Glomerular visceral epithelial cell (primary cell): ENCODE results near the gene ACKR1.
A peak's percentile ranks its signal among the peaks of the same experiment; 100 is the strongest.

Source experiments
- DNase-seq: peaks from one replicate; pipeline ENCODE4 v3.0.0-alpha.2; 2016; ENCODE audit errors: extremely low spot score

ACKR1 gene

DNA sequence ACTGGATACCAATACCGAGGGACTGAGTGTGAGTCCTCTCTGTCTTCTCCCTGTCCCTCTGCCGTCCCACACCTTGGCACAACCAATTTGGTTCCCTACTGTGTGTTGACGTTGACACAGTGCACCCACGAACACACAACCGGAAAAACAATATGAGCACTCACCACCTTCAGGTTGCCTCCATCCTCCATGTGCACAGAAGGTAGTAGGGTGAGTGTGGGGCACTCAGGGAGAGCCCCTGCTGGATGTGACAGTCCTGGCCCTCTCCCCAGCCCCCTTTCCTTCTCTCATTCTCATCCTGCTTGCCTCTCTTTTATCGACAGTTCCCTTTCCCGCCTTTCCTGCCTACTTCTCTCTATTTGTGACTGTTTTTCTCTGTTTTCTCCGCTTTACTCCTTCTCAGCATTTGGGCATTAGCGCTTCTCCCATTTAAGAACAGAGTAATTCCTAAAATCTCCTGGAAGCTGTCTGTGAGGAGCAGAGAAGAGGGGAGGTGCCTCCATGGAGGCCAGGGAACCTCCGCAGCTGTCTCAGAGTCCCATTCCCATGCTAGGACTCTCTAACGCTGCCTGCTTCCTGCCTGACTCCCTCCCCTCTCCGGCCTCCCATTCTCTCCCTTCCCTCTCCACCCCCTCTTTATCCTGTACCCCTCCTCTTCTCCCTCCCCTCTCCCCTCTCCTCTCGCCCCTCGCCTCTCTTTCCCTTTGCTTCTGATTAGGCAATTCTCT lies 16.9 kb upstream of the ACKR1 start:
- no peak for DNase-seq

DNA sequence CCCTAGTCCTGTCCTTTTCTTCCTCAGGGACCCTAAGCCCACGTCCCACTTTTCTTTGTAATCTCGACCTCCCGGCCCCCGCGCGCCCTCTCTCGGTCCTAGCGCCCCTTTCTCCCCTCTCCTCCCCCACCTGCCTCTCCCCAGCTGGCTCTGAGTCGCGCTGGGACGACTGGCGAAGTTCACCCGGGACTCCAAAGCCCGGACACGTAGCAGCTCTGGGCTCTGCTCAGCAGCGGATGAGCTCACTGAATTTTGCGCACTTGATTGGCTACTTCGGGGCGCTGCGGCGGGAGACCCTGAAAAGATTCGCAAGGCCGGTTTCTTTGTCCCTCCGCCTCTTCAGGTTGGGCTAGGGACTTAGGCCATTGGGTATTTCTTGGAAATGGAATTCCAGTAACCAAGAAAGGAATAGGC lies 16.3 kb upstream of the ACKR1 start:
- DNase-seq: peak; percentile 62

DNA sequence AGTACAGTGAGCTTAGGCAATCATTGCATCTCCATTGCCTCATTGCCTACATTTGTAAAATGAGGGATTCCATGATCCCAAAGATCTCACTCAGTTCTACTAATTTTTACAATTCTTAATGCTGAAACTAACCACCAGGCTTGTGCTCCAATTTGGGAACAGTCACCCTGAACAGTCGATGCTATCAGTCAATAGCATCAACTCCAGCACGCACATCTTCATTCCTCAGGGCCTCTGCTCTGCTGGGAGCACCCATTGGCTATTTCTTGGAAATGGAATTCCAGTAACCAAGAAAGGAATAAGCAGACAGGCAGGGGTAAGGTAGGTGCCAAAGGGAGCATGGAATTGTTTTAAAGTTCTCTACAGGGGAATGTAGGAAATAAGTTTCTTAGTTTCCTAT lies 14.2 kb upstream of the ACKR1 start:
- DNase-seq: no peak

DNA sequence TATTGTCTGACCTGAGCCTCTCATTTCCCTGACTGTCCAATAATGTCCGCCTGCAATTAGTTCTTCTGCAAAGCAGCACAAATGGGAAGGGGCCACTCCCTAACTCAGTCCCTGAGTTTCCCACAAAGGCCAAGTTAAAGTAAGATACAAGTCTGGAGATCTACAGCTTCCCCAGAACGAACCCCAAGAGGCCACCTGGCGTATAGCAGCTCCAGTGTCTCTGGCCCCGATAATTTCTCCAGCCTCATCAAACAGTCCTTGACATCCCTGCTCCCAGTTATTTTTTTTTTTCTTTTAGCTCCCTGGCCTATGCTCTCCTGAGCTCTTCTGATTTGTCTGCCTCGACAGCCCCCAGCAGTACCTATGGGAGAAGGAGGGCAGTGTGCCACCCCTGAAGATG lies 8.1 kb upstream of the ACKR1 start:
- no peak for DNase-seq

DNA sequence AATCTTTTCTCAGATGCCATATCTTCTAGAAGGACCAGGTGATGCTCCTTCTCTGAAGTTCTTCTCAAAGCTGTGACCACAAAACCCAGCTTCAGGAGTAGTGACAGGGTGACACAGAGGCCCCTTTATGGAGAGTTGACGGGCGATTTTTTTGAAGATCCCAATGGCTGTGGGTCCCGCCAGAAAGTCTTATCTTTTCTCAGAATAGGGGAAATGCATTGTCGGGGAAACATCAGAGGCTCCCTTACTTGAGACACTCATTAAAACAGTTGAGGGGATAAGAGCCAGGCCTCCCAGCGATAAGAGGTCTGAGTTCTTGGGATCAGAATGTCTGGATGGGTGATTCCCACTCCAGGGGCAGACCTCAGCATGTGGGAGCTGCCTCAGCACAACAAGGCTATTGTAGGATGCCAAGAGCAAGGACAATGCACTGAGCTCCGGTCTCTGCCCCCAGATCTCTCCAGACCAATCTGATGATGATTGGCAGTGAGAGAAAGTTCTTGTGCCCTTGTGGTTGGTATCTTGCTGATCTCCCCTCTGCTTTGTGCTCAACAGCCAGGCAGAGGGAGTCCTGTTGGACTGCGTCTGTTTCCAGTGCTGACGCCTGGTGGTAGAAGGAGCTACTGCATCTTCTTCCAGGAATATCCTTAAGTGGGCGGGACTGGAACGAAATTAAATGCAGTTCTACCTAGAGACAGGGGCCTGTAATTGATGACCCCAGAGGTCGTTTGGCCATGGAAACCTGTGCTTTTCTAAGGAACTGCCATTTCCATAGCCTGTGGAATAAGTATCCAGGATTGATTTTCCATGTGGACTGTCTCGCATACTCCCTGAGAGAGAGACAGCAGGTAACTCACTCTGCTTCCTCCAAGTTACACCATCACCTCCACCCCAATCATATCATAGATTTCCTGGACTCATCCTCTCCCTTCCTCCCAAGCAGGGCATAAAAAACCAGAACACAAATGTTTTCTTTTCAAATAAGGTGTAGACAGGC lies 6.8 kb upstream of the ACKR1 start:
- DNase-seq: peak; percentile 71

DNA sequence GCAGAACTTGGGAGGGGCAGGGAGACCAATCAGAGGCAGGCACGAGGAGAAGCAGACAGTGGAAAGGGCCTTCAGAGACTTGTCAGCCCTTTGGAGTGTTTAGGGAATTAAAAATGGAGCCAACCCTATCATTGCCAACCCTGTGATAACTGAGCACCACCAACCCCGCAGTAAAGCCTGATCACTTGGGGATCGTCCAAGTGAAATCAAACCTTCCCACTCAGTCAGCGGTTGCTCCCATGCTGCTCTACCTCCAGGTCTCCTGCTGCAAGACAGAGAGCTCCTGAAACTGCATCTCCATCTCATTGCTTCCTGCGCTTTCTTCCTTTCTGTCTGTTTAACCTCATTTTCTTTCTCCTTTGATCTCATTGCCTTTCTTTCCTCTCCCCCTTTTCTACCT lies 4.8 kb upstream of the ACKR1 start:
- no peak for DNase-seq

DNA sequence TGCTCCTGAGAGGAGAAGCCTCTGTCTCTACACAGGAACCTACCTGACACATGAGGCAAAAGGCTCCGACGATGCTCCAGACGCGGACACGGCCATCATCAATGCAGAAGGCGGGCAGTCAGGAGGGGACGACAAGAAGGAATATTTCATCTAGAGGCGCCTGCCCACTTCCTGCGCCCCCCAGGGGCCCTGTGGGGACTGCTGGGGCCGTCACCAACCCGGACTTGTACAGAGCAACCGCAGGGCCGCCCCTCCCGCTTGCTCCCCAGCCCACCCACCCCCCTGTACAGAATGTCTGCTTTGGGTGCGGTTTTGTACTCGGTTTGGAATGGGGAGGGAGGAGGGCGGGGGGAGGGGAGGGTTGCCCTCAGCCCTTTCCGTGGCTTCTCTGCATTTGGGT lies 3.9 kb upstream of the ACKR1 start:
- no peak for DNase-seq

DNA sequence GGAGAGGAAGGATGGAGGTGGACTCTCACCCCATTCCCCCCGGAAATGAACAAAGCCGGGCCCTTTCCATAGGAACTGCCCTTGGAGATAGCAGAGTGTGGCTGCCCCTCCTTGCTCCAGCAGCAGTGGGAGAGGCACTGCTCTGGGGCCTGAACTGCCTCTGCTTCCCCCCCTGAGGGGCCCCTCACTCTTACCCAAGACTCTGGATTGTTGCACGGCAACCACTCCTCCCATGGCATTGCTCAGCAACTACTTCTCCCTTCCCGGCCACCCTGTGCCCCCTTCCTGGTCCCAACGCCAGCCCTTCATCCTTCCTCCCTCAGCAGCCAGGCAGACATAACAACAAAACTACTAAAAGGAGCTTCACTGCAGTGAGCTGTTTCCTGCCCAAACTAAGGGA lies 3.0 kb upstream of the ACKR1 start:
- DNase-seq: no peak

DNA sequence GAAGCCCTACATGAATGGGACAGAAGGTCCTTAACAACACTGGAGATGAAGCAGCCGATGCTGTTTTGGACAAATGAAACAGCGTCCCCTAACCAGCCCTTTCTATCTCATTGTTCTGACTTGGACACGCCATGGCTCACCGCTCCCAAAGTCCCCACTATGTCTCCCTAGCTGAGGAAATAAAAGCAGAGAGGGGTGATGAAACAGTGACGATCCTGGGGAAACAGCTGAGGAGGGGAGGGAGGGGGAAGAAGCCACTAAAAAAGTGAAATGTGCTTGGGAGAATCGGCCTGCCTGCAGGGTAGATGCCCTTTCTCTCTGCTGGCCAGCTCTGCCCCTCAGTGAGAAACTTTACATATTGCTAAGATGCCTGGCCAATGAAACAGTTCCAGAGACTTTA lies 1.1 kb upstream of the ACKR1 start:
- no peak for DNase-seq

DNA sequence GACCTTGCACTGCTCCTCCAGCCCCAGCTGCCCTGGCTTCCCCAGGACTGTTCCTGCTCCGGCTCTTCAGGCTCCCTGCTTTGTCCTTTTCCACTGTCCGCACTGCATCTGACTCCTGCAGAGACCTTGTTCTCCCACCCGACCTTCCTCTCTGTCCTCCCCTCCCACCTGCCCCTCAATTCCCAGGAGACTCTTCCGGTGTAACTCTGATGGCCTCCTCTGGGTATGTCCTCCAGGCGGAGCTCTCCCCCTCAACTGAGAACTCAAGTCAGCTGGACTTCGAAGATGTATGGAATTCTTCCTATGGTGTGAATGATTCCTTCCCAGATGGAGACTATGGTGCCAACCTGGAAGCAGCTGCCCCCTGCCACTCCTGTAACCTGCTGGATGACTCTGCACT lies 550 bp downstream of the ACKR1 start:
- DNase-seq: no peak

DNA sequence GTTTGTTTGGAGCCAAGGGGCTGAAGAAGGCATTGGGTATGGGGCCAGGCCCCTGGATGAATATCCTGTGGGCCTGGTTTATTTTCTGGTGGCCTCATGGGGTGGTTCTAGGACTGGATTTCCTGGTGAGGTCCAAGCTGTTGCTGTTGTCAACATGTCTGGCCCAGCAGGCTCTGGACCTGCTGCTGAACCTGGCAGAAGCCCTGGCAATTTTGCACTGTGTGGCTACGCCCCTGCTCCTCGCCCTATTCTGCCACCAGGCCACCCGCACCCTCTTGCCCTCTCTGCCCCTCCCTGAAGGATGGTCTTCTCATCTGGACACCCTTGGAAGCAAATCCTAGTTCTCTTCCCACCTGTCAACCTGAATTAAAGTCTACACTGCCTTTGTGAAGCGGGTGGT lies 1.4 kb downstream of the ACKR1 start:
- no peak for DNase-seq

DNA sequence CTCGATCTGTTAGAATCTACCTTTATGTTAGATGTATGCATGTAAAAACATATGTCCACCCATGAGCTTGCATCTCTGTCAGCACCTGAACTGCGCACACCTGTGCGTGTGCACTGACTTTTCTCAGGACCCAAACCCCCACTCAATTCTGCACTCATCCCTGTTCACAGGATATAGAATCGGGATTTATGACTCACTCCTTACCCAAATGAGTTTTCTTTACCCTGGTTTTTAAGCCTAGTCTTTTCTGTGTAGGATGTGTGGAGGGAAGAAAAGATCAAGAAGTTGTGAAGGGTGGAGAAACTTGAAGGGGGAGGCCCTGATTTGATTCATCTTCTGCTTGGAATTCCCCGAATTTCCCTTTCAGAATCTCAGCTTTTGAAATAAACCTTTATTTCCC lies 2.4 kb downstream of the ACKR1 start:
- DNase-seq: no peak

DNA sequence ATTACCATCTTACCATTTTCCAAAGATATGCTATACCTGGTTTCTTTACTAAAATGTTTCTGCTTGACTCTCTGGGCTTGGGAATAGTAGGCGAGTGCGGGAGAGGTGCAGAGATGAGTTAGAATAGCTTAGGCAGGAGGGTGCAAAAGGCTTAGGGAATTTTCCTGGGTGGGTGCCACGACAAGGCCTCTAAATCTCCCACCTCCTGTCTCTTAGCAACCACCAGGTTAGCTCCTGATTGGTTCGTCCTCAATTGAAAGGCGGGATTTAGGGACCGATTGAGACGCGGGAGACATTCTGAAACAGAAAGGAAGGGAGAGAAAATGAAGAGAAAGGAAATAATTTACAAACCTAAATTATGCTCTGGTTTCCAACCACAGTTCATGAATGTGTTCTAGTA lies 3.1 kb downstream of the ACKR1 start:
- DNase-seq: no peak

DNA sequence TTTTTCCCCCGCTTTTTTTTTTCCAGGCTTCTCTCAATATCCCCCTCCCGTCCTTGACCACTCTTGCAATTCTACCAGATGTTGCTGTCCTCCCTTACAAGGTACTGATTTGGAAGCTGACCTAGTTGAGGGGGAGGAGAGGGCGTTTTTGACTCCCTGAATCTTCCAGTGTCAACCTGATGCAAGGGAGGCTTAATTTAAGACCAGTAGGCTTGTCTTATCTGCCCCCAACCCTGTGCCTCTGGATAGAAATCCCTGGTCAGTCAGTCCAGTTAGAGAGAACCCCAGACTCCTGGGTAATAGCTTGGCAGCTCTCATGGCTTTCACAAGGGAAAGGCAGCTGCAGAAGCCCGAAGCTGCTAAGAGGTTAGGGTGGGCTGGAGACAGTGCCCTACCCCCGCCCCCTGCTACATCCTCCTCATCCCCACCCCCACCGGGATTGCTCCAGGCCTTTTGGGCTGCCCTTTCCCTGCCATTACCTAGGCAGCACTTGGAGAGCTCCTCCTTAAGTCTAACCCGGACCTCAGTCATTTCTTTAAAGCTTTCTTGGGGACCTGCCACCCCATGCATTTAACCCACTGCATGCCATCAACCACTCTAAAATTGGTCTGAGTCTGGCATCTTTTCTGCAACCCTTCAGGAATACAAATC lies 3.6 kb downstream of the ACKR1 start:
- DNase-seq: no peak

DNA sequence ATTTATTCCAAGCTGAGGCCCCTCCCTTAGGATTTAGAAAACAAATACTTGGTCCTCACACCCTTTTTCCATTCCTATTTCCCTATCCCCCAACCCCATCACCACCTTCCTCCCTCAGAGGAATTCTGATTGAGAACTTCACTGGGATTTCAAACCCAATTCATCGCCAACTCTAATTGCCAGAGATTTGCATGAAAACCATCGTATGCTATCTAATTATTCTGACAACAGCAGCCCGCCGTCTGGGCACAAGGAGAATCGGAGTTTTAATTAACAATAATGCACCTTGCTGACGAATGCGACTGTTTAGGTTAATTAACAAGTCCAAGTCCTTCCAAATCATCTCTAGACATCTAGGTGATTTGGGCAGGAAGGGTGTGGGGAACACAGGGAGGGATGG lies 4.4 kb downstream of the ACKR1 start:
- DNase-seq: no peak

DNA sequence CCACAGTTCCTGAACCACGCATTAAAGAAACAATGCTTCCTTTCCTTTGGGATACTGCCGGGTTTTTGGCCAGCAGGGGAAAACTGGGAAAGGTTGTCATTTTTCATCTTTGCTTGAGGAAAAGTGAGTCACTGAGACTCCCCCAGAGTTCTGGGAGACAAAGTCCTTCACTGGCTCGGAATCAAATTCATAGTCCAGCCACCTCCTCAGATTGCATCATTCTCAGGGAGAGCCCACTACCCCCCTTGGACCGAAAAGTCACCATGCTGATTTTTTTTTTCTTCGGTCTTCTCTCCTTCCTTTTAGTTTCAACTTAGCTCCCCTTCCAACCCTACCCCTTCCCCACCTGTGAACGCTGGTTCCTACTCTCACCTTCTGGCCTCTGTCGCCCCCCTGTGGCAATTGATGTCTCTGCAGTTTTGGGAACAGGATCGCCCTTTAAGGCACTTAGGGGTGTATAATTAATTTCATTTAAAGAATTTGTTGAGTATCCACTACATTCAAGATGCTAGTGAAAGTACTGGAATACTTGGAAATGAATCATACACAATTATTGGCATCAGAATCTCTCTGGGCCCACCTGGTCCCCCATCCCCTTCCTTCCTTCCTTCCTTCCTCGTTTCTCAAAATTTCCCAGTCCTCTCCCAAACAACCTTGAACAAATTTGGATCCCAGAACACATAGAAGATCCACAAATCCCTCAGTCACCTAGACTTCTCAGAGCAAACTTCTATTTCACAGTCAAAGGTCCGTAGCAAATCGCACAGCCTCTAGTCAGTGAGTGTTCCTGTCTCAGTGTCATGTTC lies 6.9 kb downstream of the ACKR1 start:
- DNase-seq: peak; percentile 65

DNA sequence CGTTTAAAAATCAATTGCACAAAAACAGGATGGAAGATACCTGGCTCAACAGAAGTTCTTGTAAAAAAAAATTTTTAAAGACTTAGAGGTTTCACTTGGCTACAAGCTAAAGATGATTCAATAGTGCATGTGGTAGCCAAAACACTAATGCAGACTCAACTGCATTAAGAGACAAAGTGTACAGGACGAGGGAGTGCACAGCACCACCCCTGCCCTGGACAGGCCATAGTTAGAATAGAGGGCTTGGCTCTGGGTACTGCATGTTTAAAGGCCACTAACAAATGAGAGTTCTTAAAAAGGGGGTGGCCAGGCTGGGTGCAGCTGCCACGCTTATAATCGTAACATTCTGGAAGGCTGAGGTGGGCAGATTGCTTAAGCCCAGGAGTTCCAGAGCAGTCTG lies 7.9 kb downstream of the ACKR1 start:
- DNase-seq: no peak

DNA sequence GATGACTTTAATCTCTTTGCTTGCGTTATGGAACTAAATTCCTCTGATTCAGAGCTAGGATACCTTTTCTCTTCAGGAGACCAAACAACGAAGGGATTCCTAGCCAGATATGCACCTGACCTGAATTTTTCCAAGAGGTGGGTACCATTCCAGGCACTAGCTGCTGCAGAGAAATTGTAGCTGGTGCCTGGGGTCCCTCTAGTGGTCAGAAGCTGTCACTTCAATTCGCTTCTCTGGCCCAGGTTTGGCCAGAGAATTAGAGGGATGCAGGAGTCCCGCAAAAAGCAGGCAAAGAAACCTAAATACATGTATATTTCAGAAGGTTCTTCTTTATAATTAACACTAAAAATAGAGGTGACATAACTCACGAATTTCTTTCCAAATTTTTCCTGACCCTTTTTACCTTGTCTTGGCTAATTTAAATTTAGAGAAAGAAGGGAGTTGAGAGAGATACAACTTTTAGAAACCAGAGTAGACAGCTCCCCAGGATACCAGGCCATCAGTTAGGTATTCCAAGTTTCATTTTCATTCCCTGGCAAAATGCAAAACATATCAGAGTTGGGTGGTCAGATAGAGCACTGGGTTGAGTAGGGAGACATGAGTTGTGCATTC lies 9.6 kb downstream of the ACKR1 start:
- peak; percentile 53 for DNase-seq

DNA sequence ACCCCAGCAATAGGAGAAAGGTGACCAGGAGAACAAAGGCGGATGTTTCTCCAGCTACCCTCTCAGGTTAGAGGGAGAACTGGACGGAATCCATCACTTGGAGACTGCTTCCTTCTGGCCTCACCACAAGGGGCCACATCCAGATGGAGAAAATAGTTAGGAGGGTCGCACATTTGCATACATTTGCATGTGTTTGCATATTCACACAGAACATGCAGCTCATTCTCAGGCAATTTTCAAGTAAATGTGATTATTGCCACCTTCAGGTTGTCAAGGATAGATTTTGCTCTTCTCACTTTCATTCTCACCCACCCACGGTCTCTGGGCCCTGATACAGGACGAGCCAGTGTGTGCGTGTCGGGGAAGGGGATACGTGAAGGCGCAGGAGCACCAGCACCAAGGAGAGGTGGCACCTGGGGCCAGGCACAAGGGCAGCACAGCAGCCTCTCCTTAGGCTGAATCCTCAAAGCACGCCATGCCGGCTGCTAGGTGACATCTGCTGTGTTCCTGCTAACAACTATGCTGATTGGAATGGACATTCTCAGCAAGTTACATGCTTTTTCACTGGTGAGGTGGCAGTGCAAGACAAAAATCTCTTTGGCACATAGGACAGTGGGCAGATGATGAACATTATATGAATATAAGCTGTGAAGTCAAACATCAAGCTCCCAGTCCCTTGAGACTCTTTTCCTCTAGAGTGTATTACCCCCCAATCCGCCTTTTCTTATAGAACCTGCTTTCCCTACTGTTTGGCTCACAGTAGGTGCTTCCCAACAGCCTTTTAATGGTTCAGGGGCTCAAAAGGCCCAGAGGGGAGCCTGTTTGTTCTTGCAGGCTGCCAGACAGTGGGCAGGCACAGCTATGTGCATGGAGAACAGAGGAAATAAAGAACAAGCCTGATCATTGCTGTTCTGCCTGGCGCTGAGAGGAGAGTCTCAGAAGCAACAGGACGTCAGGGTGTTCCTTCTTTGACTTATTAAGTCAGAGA lies 14.3 kb downstream of the ACKR1 start:
- no peak for DNase-seq
